EH (cell line): ENCODE results near the gene CHAD.

Experiments used
- DNase-seq: peaks from one replicate; pipeline ENCODE4 v3.0.0-alpha.2; 2015; ENCODE audit warnings: low read depth

CHAD gene

DNA sequence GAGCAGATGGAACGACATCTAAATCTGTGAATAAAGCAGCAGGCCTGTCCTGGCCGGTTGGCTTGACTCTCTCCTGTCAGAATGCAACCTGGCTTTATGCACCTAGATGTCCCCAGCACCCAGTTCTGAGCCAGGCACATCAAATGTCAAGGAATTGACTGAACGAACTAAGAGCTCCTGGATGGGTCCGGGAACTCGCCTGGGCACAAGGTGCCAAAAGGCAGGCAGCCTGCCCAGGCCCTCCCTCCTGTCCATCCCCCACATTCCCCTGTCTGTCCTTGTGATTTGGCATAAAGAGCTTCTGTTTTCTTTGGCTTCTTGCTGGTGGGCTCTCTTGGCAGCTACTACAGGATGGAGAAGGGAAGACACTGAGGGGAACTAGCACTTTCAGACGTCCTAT lies 5.8 kb upstream of the CHAD start:
- DNase-seq, result no peak

DNA sequence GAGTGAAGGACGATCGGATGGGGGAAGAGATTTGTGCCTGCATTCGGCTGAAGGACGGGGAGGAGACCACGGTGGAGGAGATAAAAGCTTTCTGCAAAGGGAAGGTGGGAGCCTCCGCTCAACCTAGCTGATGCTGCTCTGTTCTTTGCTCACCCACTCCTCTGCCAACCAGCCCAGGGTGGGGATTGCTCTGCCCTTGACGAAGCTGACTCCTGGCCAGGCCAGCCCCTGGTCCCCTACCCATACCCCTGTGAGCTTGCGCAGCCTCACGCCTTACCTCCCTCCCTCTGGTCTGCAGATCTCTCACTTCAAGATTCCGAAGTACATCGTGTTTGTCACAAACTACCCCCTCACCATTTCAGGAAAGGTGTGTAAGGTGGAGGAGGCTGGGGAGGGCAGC lies 5.2 kb upstream of the CHAD start:
- no peak for DNase-seq

- peak; percentile 38 for DNase-seq
Measured at GRCh38 chr17:50472761-50473161, 4.1 kb upstream of the CHAD start.

DNA sequence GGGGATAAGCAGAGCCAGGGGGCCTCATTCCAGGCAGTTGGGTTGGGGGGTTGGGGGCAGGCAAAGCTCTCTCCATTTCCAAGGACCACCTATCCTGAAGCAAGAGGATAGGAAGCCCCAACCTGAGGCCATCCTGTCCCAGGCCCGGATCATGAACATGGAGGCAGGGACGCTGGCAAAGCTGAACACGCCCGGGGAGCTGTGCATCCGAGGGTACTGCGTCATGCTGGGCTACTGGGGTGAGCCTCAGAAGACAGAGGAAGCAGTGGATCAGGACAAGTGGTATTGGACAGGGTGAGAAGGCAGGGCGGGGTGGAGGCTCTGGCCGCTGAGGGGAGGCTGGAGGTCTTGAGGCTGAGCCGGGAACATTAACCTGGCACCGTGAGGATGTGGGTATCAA lies 3.6 kb upstream of the CHAD start:
- DNase-seq, result no peak

DNA sequence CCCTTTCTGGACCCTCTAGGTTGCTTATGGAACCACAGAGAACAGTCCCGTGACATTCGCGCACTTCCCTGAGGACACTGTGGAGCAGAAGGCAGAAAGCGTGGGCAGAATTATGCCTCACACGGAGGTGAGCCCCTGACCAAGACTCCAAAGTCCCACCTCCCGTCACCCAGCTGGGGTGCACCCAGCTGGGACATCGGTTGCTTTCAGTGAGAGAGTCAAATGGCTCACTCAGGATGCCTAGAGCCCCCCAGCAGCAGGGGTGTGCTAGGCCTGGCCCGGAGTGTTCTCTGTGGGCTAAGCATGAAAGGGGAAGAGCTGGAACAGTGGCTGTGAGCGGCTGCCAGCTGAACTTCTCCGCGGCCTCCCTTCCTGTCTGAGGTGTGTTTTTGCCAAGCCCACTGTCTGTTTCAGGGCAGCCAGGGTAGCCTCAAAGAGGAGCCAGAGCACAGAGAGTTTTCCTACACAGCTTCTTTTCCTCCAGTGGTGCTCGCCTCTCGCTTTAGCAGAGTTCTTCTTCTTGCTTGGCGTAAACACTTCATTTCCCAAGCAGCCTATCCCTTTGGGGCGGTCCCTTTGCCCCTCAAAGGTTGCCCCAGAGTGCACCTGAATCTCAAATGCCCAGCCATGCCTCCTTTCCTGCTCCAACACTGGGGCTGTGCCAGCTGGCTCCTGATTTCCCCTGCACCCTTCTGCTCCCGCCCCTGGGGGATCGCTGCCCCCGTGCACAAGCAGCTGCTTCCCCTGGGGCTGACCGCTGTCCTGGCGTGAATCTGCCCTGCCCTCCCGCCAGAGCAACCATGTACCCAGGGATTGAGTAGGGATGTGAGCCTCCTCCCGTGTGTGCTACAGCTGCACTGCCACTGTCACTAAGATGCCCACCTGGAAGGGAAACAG lies 2.6 kb upstream of the CHAD start:
- no peak for DNase-seq

GRCh38 chr17:50470426-50470825 lies 1.7 kb upstream of the CHAD start:
- DNase-seq, result no peak

GRCh38 chr17:50469671-50470305 lies 1.1 kb upstream of the CHAD start:
- DNase-seq, result no peak

GRCh38 chr17:50469208-50469605 lies 527 bp upstream of the CHAD start:
- peak; percentile 28 for DNase-seq

DNA sequence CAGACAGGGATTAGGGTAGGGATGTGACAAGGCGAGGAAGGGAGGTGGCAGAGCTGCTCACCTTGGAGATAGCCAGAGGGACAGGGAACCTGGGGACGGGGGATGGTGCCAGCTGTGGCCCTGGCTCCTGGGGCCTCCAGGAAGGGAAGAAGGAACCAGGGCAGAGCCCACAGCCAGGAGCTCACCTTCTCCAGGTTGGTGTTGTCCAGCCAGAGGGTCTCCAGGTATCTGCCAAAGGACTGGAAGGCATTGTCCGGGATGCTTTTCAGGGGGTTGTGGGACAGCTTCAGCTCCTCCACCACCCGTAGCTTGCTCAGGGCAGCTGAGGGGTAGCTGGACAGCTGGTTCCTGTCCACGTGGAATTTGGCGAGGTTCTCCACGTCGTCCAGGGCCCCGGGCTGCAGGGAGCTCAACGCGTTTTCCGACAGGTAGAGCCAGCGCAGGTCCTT lies 801 bp downstream of the CHAD start:
- DNase-seq, result no peak

- no peak for DNase-seq
Measured at GRCh38 chr17:50467114-50467854, 1.4 kb downstream of the CHAD start.

GRCh38 chr17:50466371-50467113 lies 2.1 kb downstream of the CHAD start:
- no peak for DNase-seq

- no peak for DNase-seq
Measured at GRCh38 chr17:50465635-50466034, 3.0 kb downstream of the CHAD start.

DNA sequence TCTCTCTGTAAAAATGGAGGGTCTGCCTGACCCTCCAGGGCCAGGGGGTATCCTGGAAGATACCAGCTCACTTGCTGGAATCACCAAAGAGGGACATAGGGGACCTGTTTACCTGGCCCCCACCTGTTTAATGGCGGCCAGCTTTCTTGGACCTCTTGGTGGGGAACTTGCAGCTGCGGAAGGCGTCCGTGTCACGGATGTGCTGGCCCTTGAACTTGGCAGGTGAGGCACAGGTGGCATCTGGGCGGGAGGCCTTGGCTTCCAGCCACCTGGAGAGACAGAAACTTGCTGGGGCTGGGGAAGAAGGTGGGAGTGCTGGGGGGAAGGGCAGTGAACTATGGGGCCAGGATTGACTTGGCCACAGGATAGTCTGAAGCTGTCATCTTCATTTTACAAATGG lies 3.5 kb downstream of the CHAD start:
- no peak for DNase-seq

GRCh38 chr17:50464736-50465135 lies 3.9 kb downstream of the CHAD start:
- no peak for DNase-seq

DNA sequence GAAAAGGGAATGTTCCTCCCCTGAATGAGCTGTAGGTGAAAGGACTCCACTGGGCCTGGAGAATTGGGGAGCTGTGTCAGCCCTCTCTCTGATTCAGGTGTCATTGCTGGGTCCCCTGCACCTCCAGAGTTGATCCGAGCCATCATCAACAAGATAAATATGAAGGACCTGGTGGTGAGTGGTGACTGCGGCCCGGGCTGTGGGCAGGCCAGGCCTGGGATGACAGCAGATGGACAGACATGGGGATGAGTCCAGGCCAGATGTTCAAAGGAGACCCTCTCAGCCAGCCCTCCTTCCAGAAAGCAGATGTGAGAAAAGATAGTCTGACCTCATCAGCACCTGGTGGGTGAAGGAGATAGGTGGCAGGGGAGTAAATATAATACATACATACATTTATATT lies 4.6 kb downstream of the CHAD start:
- no peak for DNase-seq

DNA sequence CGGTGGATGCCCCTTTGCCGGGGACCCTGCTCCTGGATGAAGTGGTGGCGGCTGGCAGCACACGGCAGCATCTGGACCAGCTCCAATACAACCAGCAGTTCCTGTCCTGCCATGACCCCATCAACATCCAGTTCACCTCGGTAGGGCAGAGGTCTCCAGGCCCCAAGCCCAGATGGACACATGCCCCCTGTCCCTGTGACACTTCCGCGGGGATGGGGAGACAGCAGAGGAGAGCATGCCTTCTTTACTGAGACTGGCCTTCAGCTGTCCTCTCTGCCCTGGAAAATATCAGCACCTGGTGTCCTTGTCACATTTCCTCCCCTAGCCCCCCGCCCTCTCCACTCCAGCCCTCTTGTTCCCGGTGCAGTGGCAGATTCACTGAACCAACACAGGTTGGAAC lies 6.2 kb downstream of the CHAD start:
- DNase-seq, result no peak

DNA sequence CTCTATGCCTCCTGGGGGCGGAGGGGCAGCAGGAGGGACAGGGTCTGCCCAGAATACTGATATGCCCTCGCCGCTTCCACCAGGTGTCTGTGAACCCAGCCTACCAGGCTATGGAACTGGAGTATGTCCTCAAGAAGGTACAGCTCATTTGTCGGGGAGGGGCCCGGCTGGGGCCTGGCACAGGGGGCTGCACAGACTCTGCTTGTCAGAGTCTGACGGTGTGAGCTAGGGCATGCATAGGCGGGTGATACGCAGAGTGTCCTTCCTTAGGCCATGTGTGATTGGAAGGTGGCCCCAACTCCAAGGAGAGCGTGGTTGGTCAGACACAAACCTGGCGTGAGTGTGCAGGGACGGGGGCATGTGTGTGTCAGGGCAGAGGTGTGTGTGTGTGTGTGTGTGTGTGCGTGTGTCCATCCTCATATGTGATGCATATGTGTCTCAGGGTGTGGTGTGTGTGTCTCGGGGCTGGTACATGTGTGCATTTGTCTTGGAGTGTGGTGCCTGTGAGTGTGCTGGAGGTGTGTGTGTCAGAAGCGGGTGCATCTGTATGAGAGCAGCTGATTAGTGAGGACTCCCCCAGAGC lies 7.0 kb downstream of the CHAD start:
- DNase-seq, result no peak

DNA sequence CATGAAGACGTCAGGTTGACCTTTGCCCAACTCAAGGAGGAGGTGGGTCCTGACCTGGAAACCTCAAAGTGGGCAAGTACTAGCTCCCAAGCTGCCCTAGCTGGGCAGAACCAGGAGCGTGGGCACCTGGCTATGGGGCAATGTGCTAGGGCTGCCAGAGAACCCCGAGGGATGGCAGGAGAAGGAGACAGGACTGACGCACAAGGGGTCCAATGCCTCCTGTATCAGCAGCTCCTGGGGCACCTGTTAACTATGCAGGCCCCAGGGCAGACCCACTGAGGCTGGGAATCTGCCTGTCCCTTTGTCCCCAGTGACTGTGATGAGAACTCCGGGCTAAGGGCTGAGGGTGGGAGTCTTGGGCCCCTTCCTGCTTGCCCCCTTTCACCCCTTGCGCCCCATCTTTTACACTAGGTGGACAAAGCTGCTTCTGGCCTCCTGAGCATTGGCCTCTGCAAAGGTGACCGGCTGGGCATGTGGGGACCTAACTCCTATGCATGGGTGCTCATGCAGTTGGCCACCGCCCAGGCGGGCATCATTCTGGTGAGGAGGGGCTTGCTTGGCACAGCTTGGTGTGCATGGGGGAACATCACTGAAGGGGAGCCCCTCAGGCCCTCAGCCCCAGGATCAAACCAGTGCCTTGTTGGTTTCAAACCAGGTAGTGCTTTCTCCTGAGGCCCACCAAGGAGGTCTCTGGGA lies 7.7 kb downstream of the CHAD start:
- DNase-seq, result no peak

GRCh38 chr17:50459756-50460155 lies 8.9 kb downstream of the CHAD start:
- no peak for DNase-seq

DNA sequence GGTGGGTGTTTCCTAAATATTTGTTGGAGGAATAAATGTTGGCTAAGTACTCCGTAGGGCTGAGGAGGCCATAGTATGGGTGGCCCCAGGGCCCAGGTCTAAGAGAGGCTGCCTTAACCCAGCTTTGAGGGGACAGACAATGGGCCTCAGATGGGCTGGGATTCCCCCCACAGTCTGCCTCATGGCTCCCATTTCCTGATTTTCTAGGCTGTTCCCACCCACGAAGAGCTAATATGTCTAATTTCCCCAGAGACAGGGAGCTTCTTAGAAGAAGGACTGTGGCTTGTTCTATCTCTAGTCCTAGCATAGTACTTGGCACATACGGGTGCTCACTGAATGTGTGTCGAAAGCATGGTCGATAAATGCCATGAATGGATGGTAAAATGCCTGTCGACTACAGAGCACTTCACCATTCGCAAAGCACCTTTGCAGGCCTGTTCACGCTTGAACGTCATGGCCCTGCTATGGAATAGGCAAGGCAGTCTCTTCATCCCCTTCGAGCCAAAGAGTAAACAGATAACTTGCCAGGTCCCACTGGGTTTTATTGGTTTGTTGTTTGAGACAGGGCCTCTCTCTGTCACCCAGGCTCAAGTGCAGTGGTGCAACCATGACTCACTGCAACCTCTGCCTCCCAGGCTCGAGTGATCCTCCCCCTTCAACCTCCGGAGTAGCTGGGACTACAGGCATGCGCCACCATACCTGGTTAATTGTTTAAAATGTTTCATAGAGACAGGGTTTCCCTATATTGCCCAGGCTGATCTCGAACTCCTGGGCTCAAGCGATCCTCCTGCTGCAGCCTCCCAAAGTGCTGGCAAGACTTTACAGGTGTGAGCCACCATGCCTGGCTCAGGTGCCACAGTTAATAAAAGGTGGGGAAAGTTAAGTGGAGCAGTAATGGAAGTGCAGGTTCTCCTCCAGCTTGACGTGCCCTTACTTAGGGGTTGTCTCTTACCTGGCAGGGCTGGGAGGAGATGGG lies 9.7 kb downstream of the CHAD start:
- DNase-seq, result peak; percentile 56
